Small intestine (tissue), 7 donors: ENCODE data around the gene PI4K2A. TPM values are rescaled to one million over a fixed set of nuclear protein-coding genes. Genes with fewer than 3 reads are reported as not detected.
"Not testable (repeated sequence)": the region's sequence is repeated elsewhere in the genome, so short reads cannot be mapped to it uniquely, and the experiment has no call there.

Experiments
- DNase-seq, 2 donors: peaks; one replicate each; pipeline versions ENCODE4 v3.0.0 to v3.0.0-alpha.2; 2013
- FAIRE-seq: peaks from 2 replicates; lab custom pipeline; 2012; peaks lifted over from hg19 to GRCh38; lab: Jason Lieb, UNC
- H3K27ac ChIP-seq, 3 donors: one replicate each; pipeline ENCODE4 v1.5.1; 2013; ENCODE audit warnings: low read length in 2 of 3, mild to moderate bottlenecking in 2 of 3, control low read depth in 1 of 3, inconsistent platforms in 1 of 3, low read depth in 1 of 3, moderate library complexity in 1 of 3
- H3K27me3 ChIP-seq, 3 donors: one replicate each; pipeline ENCODE4 v1.6.1; 2013; ENCODE audit warnings: low read length in 3 of 3, inconsistent platforms in 1 of 3; ENCODE audit not compliant: control insufficient read depth in 3 of 3, insufficient read depth in 3 of 3
- H3K36me3 ChIP-seq, 3 donors: one replicate each; pipeline ENCODE4 v1.6.1; 2013; ENCODE audit warnings: low read length in 3 of 3, inconsistent platforms in 1 of 3, low read depth in 1 of 3, mild to moderate bottlenecking in 1 of 3, moderate library complexity in 1 of 3; ENCODE audit not compliant: control insufficient read depth in 3 of 3, insufficient read depth in 2 of 3
- H3K4me1 ChIP-seq, 3 donors: one replicate each; pipeline ENCODE4 v1.6.1; 2013; ENCODE audit warnings: low read length in 2 of 3, inconsistent platforms in 1 of 3, low read depth in 1 of 3, mild to moderate bottlenecking in 1 of 3, moderate library complexity in 1 of 3; ENCODE audit not compliant: control insufficient read depth in 3 of 3, insufficient read depth in 2 of 3
- H3K4me3 ChIP-seq, 3 donors: one replicate each; pipeline ENCODE4 v1.5.1; 2013; ENCODE audit warnings: low read length in 3 of 3, control low read depth in 1 of 3, inconsistent platforms in 1 of 3, low read depth in 1 of 3, mild to moderate bottlenecking in 1 of 3, moderate library complexity in 1 of 3
- H3K9me3 ChIP-seq, 2 donors: one replicate each; pipeline ENCODE4 v1.6.1; 2013; ENCODE audit warnings: low read depth in 1 of 2, low read length in 1 of 2; ENCODE audit not compliant: control insufficient read depth in 2 of 2, insufficient read depth in 1 of 2
- WGBS, 3 donors: extraction: QIAGEN DNeasy Blood & Tissue Kit; methylation state at CpG; one replicate each; pipeline ENCODE4 v1.1.7; 2013; 5-methylcytosine and 5-hydroxymethylcytosine counted together
- polyA plus RNA-seq, 4 donors: library from polyadenylated mRNA; stranded (reverse) in 3 of 4; unstranded in 1 of 4; fragments of 200-250 nt in 3 of 4; fragments of 120-200 nt in 1 of 4; gene quantifications; one replicate each; pipeline versions ENCODE4 v1.2.1 to v1.2.3, GENCODE V29; 2013
- donor health status: healthy with polysubstance abuse.
- donor health status: control.
- donor health status: control.
- donor health status: Bipolar disorder and iron deficiency.
- donor health status: healthy.

PI4K2A gene
- polyA plus RNA-seq, 4 donors, result 9.5 to 34.0 (median 12.0) TPM

DNA sequence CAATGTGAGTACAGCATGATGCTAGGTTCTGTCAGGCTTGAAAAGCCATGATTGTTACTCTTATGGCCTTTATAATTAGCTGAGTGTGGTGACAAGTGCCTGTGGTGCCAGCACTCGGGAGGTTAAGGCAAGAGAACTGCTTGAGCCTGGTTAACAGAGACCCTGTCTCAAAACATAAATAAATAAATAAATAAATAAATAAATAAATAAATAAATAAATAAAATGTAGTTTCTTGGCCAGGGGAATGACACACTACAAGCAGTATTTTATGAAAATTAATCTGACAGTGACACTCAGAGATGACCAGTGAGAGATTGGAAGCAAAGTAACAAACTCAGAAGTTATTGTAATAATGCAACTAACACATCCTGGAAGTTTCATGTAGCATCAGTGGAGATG, 4.9 kb upstream of the PI4K2A start:
- Histone ChIP-seq H3K4me3 (no peak overlapping the region), H3K36me3 (no peaks in the 10 kb centered on the region), H3K27me3 (no peaks in the 10 kb centered on the region), H3K4me1 (peaks cover 0 to 4% (median 0%) of the 10 kb centered on the region in 3 donors), H3K27ac (no peak overlapping the region), H3K9me3 (no peaks in the 10 kb centered on the region)
- no peak for DNase-seq
- WGBS, 3 donors, result 86 to 97% (median 93%) methylated on average over 1 of the region's 1 CpG
- no peak for FAIRE-seq

DNA sequence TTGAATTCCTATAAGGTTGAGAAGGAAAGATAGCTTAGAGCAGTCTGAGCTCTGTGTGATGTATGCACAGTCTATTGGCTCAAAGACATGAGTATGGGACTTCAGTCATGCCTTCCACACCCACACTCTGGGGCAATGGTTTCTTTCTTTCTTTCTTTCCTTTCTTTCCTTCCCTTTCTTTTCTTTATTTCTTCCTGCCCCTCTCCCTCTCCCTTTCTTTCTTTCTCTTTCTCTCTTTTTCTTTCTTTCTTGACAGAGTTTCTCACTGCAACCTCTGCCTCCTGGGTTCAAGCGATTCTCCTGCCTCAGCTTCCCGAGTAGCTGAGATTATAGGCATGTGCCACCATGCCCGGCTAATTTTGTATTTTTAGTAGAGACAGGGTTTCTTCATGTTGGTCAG, 1.4 kb upstream of the PI4K2A start:
- 81 to 92% (median 89%) methylated on average over 3 of the region's 3 CpGs for WGBS, 3 donors
- H3K36me3 ChIP-seq, H3K27ac ChIP-seq, H3K4me1 ChIP-seq, H3K4me3 ChIP-seq, FAIRE-seq, H3K9me3 ChIP-seq, H3K27me3 ChIP-seq, DNase-seq: not testable (repeated sequence)

DNA sequence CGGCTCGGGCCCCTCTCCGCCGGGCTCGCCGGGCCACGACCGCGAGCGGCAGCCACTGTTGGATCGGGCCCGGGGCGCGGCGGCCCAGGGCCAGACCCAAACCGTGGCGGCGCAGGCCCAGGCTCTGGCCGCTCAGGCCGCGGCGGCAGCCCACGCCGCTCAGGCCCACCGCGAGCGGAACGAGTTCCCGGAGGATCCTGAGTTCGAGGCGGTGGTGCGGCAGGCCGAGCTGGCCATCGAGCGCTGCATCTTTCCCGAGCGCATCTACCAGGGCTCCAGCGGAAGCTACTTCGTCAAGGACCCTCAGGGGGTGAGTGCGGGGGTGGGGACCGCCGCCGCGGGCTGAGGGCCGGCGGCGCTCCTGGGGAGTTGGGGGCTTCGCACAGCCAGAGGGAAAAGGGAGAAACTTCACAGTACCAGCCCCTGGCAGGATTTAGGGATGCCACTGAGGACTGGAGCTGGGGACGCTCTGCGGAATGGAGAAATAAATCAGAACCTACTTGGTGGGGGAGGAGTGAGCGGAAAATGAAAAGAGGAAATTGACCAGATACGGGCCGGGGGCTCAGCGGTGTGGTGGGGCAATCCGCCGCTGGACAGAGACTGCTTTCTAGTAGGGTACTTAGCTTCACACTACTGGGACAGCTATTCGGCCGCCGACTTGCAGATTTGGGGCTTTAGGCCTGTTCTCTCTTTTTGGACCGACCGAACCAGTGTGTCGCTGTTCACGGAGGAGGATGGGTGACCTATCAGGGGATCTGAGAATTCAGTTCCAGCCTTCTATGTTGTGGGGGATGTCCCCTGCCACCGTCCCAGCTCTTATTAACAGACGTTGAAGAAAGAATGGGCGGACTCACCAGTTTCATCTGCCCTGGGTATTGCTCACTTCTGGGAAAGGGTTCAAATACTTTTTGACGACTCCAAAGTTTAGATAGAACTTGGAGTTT, 669 bp downstream of the PI4K2A start:
- peak overlapping the region; percentile 84 to 98 (median 89) for H3K4me3 ChIP-seq
- H3K27me3 ChIP-seq, result no peaks in the 10 kb centered on the region
- peaks cover 0 to 16% (median 3%) of the 10 kb centered on the region in 3 donors for H3K36me3 ChIP-seq
- no peaks in the 10 kb centered on the region for H3K9me3 ChIP-seq
- H3K4me1 ChIP-seq, result peaks cover 3 to 9% (median 8%) of the 10 kb centered on the region in 3 donors
- 1 to 2% (median 1%) methylated on average over 63 to 67 of the region's 67 CpGs for WGBS, 3 donors
- FAIRE-seq, result no peak
- peak in 1 of 2 donors; percentile 27 for DNase-seq
- peak overlapping the region; percentile 42 to 92 (median 57) for H3K27ac ChIP-seq

DNA sequence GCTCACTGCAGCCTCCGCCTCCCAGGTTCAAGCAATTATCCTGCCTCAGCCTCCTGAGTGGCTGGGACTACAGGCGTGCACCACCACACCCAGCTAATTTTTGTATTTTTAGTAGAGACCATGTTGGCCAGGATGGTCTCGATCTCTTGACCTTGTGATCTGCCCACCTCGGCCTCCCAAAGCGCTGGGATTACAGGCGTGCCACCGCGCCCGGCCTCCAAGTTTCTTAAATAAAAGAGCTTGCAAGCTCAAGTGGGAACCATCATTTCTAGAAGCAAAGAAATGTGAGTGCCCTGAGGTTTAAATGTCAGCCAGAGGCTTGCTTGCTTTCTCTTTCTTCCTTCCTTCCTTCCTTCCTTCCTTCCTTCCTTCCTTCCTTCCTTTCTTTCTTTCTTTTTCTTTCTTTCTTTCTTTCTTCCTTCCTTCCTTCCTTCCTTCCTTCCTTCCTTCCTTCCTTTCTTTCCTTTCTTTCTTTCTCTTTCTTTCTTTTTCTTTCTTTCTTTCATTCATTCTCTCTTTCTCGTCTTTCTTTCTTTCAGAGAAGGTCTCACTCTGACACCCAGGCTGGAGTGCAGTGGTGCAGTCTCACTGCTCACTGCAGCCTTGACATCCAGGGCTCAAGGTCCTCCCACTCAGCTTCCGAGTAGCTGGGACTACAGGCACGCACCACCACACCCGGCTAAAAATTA, 2.1 kb downstream of the PI4K2A start:
- H3K4me1 ChIP-seq, result peaks cover 3 to 14% (median 8%) of the 10 kb centered on the region in 3 donors
- not testable (repeated sequence) for DNase-seq, H3K27me3 ChIP-seq, H3K4me3 ChIP-seq, H3K9me3 ChIP-seq, H3K27ac ChIP-seq, FAIRE-seq
- peaks cover 0 to 23% (median 3%) of the 10 kb centered on the region in 3 donors for H3K36me3 ChIP-seq
- WGBS, 3 donors, result 94 to 95% (median 95%) methylated on average over 13 of the region's 13 CpGs

DNA sequence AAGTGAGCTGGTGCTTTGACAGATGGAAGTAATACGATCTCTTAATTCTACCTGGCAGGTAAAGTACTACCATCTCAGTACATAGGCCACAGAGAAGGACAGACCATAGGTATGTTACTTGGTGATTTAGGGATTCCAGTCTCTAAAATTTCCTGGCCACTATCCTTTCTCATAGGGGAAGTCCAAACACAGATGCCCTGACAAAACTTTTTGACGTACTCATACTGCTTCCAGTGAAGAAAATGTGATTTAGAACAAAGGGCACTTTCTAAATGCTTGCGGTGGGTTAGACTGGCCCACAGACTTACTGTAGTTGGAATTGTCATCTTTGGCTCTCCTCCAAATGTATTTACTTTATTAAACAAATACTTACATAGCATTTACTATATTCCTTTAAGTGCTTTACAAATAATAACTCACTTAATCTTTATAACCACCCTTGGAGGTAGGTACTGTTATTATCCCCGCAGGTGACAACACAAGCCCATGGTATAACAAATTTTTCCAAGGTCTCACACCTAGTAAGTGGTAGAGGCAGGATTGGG, 3.0 kb downstream of the PI4K2A start:
- Histone ChIP-seq H3K4me1 (peaks cover 3 to 21% (median 8%) of the 10 kb centered on the region in 3 donors), H3K9me3 (no peaks in the 10 kb centered on the region), H3K4me3 (no peak overlapping the region), H3K36me3 (peaks cover 0 to 25% (median 3%) of the 10 kb centered on the region in 3 donors), H3K27me3 (no peaks in the 10 kb centered on the region), H3K27ac (no peak overlapping the region)
- WGBS, 3 donors, result 92 to 95% (median 94%) methylated on average over 4 of the region's 4 CpGs
- DNase-seq, result no peak
- FAIRE-seq, result no peak

DNA sequence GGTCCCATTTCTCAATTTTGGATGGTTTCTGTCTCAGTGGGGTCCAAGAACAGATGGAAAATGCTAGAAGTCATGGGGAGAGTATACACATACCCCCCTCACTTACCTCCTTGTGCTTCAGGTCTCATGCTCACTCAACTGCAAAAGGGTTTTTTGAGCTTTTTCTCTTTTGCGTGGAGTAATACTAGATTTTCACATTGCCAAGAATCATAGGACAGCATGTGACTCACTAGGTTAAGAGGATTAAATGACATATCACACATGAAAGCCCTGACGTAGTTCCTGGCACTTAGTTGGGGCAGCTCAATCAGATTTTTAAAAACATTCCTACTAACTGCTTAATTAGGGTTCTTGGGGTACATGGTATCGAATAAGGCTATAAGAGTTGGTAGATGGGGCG, 4.5 kb downstream of the PI4K2A start:
- Histone ChIP-seq H3K27me3 (no peaks in the 10 kb centered on the region), H3K27ac (no peak overlapping the region), H3K36me3 (peaks cover 0 to 25% (median 3%) of the 10 kb centered on the region in 3 donors), H3K9me3 (no peaks in the 10 kb centered on the region), H3K4me3 (no peak overlapping the region), H3K4me1 (peaks cover 3 to 30% (median 12%) of the 10 kb centered on the region in 3 donors)
- WGBS, 3 donors, result 91 to 95% (median 93%) methylated on average over 4 of the region's 4 CpGs
- DNase-seq (no peak), FAIRE-seq (no peak)

DNA sequence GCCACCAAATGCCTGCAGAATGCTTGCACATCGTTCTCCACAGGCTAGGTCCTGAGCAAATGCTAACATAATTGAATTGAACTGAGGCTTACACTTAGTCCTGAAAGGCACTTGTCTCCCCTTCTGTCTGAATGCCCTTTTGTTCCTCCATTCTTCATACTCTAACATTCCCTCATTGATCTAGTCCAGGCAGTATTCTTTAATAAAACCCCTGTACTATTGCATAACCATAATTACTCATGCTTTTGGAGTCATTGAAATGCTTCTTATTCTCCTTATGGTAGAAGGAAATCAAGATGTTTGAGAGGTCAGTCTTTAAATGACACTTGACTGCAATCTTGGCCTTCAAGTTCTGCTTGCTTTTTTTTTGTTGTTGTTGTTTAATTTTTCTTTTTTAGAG, 7.1 kb downstream of the PI4K2A start:
- DNase-seq (peak in 1 of 2 donors; percentile 25), FAIRE-seq (no peak)
- Histone ChIP-seq H3K27me3 (no peaks in the 10 kb centered on the region), H3K36me3 (peaks cover 5 to 45% (median 6%) of the 10 kb centered on the region in 3 donors), H3K27ac (peak overlapping the region in 1 of 3 donors; percentile 73), H3K9me3 (no peaks in the 10 kb centered on the region), H3K4me1 (peaks cover 0 to 21% (median 4%) of the 10 kb centered on the region in 3 donors), H3K4me3 (no peak overlapping the region)
- 73 to 96% (median 85%) methylated on average over 1 of the region's 1 CpG for WGBS, 3 donors
